ENCODE measurements around the gene PITPNM3. TPM values are rescaled to one million over a fixed set of nuclear protein-coding genes. Genes with fewer than 3 reads are reported as not detected.

PITPNM3 gene
- total RNA-seq, 4 donors from 2014 or later: 4.0 to 10.9 (median 5.6) TPM

DNA sequence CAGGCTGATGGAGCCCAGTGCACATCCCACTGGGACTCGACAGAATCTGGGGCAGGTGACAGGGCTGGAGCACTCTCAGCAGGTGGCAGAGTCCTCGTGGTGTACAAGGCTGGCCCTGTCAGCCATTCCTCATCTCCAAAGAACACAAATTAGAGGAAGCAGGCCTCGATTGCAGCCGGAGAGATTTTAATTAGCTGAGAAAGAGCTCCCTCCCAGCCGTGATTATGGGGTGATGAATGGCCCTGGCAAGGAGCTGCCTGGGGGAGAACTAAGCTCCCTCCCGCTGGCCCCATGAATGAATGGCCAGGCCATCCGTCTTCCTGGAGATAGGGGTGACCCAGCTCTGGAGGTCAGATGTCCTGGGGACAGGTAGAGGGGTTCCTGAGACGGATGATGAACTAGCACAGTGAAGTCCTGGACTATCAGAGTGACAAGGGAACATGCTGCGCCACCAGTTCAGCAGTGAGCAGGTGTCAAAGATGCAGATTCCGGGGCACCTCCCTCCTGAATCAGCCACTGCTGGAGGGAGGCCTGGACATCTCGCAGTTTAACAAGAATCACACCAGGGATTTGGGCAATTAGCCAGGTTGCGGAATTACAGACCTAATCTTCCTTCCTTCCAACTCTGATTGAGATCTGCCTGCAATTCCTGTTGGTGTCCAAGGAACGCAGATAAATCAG lies 76.6 kb downstream of the PITPNM3 start:
- no peaks in the 10 kb centered on the region for H3K9me3 ChIP-seq
- TF ChIP-seq, protein P1, sequence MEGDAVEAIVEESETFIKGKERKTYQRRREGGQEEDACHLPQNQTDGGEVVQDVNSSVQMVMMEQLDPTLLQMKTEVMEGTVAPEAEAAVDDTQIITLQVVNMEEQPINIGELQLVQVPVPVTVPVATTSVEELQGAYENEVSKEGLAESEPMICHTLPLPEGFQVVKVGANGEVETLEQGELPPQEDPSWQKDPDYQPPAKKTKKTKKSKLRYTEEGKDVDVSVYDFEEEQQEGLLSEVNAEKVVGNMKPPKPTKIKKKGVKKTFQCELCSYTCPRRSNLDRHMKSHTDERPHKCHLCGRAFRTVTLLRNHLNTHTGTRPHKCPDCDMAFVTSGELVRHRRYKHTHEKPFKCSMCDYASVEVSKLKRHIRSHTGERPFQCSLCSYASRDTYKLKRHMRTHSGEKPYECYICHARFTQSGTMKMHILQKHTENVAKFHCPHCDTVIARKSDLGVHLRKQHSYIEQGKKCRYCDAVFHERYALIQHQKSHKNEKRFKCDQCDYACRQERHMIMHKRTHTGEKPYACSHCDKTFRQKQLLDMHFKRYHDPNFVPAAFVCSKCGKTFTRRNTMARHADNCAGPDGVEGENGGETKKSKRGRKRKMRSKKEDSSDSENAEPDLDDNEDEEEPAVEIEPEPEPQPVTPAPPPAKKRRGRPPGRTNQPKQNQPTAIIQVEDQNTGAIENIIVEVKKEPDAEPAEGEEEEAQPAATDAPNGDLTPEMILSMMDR (IDR thresholded peaks at IDR 0.05): no peak
- no peak for TF ChIP-seq POLR2A (IDR thresholded peaks at IDR 0.05)
- H3K36me3 ChIP-seq: no peaks in the 10 kb centered on the region
- intact Hi-C loops (cut with DNase I): no loop called here
- no peak overlapping the region for H3K4me3 ChIP-seq (replicated peaks in 1 of 3)
- H3K27ac ChIP-seq: no peak overlapping the region
- H3K4me1 ChIP-seq: no peaks in the 10 kb centered on the region
- no peaks in the 10 kb centered on the region for H3K27me3 ChIP-seq
- no peak for DNase-seq
- 60 to 67% methylated on average over 13 of the region's 13 CpGs for WGBS, 2 donors

DNA sequence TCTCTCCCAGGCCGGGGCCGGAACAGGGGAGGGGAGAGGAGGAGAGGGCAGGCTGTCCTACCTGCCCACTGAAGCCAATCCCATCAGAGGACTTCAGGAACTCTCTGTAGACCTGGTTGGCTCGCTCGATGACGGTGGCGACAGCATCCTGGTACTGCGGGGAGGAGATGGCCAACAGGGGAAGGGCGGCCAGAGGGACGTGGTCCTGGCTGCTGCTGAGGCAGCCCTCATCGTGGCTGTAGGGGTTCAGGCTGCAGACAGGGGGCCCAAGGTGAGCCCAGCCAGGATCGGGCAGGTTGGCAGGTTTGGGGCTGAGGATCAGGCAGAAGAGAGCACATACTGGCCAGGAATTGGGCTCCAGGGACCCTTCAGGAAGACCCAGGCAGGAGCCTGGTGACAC lies 77.9 kb downstream of the PITPNM3 start:
- H3K27ac ChIP-seq: no peak overlapping the region
- H3K27me3 ChIP-seq: no peaks in the 10 kb centered on the region
- 85 to 86% methylated on average over 11 of the region's 11 CpGs for WGBS, 2 donors
- intact Hi-C loops (cut with DNase I): no loop called here
- no peaks in the 10 kb centered on the region for H3K36me3 ChIP-seq
- no peaks in the 10 kb centered on the region for H3K4me1 ChIP-seq
- no peak for TF ChIP-seq POLR2A (IDR thresholded peaks at IDR 0.05)
- TF ChIP-seq, protein P1 (IDR thresholded peaks at IDR 0.05): no peak
- H3K4me3 ChIP-seq (replicated peaks in 1 of 3): no peak overlapping the region
- H3K9me3 ChIP-seq: no peaks in the 10 kb centered on the region
- DNase-seq: no peak

DNA sequence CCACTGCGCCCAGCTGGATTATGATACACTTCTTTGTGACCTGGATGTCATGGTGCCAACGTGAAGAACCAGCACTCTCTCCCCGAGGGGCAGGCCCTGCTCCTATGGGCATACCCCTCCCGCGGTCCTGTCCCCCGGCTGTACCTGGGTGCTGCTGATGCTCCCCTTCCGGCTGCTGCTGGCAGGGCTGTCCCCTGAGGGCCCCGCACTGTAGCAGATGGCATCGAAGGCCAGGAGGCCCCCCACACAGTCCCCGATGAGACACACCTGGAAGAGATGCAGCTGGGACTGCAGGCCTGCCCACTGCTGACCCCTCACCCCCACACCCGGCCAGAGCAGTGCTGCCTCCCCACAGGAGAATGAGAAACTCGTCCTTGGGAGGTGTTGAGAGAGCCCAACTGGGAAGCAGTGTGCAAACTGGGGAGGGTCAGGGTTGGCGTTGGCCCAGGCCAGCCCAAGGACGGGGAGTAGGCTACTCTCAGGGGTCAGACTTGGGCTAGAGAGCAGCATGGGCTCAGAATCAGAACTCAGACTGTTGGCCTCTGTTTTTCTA lies 78.4 kb downstream of the PITPNM3 start:
- WGBS, 2 donors: 88 to 94% methylated on average over 10 to 13 of the region's 14 CpGs
- intact Hi-C loops (cut with DNase I): no loop called here
- Histone ChIP-seq H3K27ac (no peak overlapping the region), H3K36me3 (no peaks in the 10 kb centered on the region), H3K27me3 (no peaks in the 10 kb centered on the region), H3K9me3 (no peaks in the 10 kb centered on the region), H3K4me1 (no peaks in the 10 kb centered on the region), H3K4me3 (replicated peaks in 1 of 3) (no peak overlapping the region)
- TF ChIP-seq POLR2A (IDR thresholded peaks at IDR 0.05): no peak
- TF ChIP-seq, protein P1 (IDR thresholded peaks at IDR 0.05): no peak
- DNase-seq: no peak

DNA sequence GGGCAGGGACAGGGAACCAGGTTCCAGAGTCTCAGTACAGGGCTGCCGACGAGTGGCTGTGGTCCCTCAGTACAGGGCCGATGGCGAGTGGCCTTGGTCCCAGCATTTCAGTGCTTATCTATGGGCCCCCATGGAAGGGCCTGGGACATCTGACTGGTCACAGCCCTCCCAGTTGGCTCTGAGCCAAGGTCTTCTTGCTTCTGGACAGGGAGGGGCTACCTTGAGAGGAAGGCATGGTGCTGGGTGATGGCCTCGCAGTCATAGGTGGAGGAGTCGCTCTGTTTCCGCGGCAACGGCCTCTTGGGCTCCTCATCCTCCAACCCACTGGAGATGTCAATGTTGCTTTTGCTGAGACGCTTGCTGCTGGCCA lies 79.6 kb downstream of the PITPNM3 start:
- no peak for DNase-seq
- H3K9me3 ChIP-seq: no peaks in the 10 kb centered on the region
- H3K4me1 ChIP-seq: no peaks in the 10 kb centered on the region
- 76 to 86% methylated on average over 6 to 8 of the region's 10 CpGs for WGBS, 2 donors
- intact Hi-C loops (cut with DNase I): no loop called here
- TF ChIP-seq, protein P1 (IDR thresholded peaks at IDR 0.05): no peak
- TF ChIP-seq POLR2A (IDR thresholded peaks at IDR 0.05): no peak
- H3K27ac ChIP-seq: no peak overlapping the region
- H3K36me3 ChIP-seq: no peaks in the 10 kb centered on the region
- H3K27me3 ChIP-seq: no peaks in the 10 kb centered on the region
- H3K4me3 ChIP-seq (replicated peaks in 1 of 3): no peak overlapping the region

DNA sequence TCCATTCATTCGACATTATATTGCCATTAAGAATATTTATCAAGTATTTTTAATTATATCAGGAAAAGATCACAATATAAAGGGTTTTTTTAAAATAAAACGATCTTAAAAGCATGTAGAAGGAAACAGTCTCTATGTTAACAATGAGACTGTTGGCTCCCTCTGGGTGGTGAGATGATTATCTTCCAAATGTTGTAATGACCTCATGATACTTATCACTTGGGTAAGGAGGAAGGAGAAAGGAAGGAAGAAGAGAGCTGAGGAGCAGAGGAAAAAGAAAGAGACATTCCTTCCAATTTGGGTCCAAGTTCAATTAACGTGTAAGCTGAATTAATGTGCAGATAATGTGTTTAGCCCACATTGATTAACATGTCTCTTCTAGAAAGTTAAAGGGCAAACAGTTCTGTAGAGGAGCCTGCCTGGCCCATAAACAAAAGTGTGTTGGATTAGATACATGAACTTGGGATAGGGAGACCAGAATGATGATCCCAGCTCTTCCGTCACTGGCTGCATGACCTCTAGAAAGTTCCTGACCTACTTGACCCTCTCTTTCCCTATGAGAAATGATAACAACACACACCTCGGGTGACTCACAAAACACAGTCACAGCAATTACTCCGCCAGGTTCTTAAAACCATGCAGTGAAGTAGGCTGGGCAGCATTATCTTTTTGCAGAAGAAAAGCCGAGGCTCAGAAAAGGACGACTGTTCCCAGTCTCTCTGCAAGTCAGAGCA lies 80.1 kb downstream of the PITPNM3 start:
- Histone ChIP-seq H3K4me3 (replicated peaks in 1 of 3) (no peak overlapping the region), H3K4me1 (no peaks in the 10 kb centered on the region), H3K9me3 (no peaks in the 10 kb centered on the region), H3K27ac (no peak overlapping the region), H3K27me3 (no peaks in the 10 kb centered on the region), H3K36me3 (no peaks in the 10 kb centered on the region)
- intact Hi-C loops (cut with DNase I): no loop called here
- WGBS, 2 donors: 76% methylated on average over 8 of the region's 8 CpGs
- TF ChIP-seq, protein P1 (IDR thresholded peaks at IDR 0.05): no peak
- no peak for TF ChIP-seq POLR2A (IDR thresholded peaks at IDR 0.05)
- no peak for DNase-seq
